Uterus (tissue), 2 donors: Measurements from ENCODE around the gene CDH4.

Experiments used
- POLR2A ChIP-seq, 2 donors: fragments of 450-650 bp; IDR thresholded peaks; one replicate each; pipeline ENCODE4 v1.6.1; 2016; ENCODE audit warnings: antibody characterized with exemption in 2 of 2, mild to moderate bottlenecking in 1 of 2, moderate library complexity in 1 of 2
- TF ChIP-seq, protein P1 (sequence below), 4 experiments: fragments of 200-600 bp in 2 of 4; fragments of 450-650 bp in 2 of 4; sonication (generic) in 2 of 4; IDR thresholded peaks; one replicate each; pipeline ENCODE4 v1.5.1; 2016 to 2019; ENCODE audit warnings: antibody characterized with exemption in 4 of 4, mild to moderate bottlenecking in 2 of 4, moderate library complexity in 1 of 4

- no peak for TF ChIP-seq POLR2A (IDR thresholded peaks at IDR 0.05)
- TF ChIP-seq, protein P1, sequence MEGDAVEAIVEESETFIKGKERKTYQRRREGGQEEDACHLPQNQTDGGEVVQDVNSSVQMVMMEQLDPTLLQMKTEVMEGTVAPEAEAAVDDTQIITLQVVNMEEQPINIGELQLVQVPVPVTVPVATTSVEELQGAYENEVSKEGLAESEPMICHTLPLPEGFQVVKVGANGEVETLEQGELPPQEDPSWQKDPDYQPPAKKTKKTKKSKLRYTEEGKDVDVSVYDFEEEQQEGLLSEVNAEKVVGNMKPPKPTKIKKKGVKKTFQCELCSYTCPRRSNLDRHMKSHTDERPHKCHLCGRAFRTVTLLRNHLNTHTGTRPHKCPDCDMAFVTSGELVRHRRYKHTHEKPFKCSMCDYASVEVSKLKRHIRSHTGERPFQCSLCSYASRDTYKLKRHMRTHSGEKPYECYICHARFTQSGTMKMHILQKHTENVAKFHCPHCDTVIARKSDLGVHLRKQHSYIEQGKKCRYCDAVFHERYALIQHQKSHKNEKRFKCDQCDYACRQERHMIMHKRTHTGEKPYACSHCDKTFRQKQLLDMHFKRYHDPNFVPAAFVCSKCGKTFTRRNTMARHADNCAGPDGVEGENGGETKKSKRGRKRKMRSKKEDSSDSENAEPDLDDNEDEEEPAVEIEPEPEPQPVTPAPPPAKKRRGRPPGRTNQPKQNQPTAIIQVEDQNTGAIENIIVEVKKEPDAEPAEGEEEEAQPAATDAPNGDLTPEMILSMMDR (IDR thresholded peaks at IDR 0.05) = no peak
Measured at GRCh38 chr20:61435823-61436220, 183.8 kb downstream of the CDH4 start.
